ENCODE data around the gene MGRN1. TPM values are rescaled to one million over a fixed set of nuclear protein-coding genes. Genes with fewer than 3 reads are reported as not detected.

MGRN1 gene
- total RNA-seq, 1 donor from 2014 or later: 14.2 TPM

DNA sequence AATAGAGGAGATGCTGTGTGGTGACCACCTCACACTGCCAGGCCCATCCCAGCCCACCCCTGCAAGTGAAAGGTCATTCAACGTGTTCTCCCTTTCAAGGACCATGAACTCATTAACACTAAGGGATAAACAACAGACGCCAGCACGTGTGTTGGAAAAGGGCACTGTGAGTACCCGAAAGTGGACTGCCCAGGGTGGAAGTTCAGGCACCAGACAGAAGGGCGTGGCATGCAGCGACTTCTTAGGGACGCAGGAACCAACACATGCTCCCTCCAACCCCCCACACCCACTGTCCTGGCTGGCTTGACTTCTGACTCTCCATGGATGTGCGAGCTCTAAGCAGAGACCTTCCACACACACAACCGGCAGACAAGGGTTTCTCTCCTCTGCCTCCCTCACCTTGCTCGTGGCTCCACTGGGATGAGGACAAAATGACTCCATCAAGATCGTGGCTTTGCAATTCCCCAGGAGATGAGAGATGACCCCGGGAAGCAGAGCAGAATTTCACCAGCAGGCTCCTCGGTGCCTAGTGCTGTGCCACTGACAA is 20.9 kb upstream of the MGRN1 start:
- DNase-seq (ENCODE audit: low read depth in 2 of 2): no peak

DNA sequence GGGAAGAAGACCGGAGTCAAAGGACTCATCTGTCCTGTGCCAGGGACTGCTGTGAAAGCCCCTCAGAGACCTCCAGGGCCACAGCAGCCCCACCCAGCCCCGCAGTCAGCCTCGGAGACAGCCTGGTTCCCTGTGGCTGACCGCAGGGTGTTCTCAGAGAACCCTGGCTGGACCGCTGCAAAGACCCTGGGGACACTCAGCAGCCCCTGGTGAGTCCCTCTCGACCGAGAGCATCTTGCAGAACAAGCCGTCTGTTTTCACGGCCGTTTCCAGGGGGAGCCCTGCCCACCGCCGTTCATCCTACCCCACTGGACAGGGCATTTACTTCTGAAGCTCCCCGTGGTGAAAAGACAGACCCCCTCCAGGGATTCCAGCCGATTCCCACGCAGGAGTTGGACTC is 20.2 kb upstream of the MGRN1 start:
- DNase-seq (ENCODE audit: low read depth in 2 of 2): no peak

DNA sequence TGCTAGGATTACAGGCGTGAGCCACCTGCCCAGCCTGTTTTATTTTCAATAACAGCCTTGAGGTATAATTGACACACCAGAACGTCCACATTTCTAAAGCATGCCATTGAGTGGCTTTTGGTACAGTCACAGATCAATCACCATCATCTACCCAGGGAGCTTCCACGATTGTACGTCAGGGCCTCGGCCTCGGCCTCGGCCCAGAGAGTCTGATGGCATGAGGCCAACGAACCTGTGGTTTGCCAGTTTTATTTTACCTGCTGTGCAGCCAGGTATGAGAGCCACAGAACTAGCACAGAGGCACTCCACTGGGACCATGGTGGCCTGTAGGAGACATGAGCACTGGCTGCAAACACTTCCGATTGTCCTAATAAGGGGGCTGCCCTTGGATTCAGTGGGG is 18.3 kb upstream of the MGRN1 start:
- DNase-seq (ENCODE audit: low read depth in 2 of 2): no peak

DNA sequence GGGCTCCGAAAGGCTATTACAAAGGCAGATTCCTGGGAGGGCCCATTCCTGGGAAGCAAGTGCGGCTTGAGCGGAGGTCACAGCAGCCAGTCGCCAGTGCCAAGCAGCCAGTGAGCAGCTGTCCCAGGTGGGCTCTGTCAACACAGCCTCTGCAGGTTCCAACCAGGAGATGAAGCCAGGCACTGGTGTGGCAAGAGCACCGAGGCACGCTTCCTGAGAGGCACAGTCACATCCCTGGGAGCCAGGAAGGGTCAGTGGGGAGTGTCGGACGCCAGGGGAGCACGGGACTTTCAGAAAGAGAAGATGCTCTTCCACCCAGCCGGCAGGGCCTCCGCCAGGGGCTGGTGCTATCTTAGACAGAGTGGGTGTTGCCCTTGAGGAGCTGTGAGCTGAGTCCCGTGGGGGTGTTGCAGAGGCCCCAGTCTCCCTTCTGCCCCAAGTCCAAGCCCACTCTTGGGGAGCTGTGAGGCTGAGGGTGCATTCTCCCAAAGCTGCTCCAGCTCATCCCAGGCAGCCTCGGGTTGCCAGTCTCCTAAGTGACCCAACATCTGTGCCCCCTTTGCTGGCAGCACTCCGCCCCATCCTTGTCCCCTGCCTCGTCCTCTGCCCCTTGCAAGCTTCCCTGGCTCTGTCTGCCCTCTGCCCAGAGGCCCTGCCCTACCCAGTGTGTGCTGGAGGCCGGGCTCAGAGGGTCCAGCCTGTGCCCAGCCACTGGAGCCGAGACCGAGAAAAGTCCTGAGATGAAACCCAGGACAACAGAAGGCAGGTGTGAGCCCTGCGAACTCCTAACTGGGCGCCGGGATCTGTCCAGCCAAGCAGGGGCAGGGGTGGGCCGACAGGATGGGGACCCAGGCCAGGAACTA is 16.6 kb upstream of the MGRN1 start:
- DNase-seq (ENCODE audit: low read depth in 2 of 2): no peak

DNA sequence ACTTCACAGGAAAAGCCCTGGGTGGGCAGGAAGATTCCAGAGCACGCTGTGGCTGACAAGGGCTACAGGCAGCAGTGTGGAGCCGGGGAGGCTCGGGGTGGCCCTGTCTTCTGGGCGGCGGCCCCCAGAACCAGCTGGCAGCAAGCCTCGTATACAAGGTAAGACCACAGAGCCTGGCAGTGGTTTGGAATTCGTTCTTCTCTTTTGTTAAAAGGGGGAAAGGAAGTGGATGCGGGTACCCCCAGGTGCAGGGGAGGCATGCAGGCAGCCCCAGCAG is 16.0 kb upstream of the MGRN1 start:
- DNase-seq (ENCODE audit: low read depth in 2 of 2): no peak

DNA sequence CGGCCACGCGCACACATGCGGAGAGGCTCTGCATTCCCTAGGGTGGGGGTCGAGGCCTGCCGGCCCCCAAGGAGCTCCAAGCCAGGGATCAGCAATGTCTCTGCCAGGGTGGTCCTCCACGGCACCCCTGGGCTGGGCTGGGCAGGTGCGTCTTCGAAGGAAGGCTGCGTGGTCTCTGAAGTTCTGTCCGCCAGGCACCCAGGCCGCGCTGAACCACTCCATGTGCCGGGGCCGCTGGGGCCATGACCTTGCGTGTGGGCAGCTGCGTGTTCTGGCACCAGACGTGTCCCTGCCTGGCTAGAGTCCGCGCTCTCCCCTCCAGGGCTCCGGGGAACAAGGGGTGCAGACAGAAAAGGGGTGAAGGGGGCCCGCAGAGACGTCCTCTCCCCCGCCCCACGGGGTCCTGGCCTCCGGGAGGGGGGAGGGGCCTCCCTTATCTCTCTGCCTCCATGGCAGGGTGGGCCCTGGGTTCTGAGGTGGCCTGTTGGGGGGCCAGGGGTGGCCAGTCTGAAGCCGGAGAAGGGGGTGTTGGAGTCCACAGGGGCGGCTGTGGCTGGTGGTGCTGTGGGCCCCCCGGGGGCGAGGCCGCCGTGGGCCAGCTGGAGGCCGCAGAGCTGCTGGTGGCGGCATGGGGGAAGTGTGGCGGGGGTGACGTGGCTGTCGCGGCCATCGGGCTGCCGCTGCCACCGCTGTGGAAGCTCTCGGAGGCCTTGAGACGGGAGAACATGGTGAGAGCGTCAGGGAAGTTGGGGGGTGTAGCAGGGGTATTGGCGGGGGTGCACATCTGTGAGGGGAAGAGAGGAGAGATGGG is 15.2 kb upstream of the MGRN1 start:
- no peak for DNase-seq (ENCODE audit: low read depth in 2 of 2)

DNA sequence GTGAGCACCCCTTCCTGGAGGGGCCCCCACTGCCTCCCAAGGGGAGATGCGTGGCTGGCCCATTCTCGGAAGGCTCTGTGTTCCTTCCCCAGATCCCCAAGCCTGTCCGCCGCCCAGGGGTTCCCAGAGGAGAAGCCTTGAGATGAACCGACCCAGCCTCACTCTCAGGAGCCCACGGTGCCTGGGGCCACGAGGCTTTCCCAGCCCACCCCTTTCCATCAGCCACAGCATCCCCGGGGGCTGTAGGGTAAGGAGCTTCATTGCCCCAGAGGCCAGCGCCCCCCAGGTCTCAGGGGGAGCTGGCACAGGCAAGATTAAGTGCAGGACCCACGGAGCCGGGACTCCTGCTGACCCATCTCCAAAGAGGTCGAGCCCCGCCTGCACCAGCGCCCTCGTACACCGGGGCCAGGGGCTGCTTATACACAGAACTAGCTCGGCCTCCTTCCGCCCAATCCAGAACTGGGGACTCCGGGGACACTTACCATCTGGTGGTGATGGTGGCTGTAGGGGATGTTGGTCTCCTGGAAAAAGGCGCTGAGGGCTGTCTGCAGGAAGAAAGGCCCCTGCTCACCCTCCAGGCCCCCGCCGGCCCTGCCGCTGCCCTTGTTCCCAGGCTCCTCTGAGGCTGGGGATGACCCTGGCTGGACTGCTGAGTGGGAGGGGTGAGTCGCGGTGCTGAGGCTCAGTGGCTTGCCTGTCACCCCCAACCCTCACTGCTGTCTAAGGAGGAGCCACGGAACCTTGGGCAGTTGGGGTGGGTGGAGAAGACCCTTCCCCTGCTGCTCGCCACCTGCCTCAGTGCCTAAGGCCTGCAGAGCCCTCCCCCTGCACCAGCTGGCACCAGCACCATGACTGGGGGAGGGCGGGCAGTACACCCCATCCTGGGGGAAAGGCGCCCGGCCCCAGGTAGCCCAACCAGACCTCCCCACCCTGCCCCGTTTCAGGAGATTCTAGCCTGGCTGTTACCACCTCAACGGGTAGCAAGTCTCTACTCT is 14.3 kb upstream of the MGRN1 start:
- DNase-seq (ENCODE audit: low read depth in 2 of 2): no peak

DNA sequence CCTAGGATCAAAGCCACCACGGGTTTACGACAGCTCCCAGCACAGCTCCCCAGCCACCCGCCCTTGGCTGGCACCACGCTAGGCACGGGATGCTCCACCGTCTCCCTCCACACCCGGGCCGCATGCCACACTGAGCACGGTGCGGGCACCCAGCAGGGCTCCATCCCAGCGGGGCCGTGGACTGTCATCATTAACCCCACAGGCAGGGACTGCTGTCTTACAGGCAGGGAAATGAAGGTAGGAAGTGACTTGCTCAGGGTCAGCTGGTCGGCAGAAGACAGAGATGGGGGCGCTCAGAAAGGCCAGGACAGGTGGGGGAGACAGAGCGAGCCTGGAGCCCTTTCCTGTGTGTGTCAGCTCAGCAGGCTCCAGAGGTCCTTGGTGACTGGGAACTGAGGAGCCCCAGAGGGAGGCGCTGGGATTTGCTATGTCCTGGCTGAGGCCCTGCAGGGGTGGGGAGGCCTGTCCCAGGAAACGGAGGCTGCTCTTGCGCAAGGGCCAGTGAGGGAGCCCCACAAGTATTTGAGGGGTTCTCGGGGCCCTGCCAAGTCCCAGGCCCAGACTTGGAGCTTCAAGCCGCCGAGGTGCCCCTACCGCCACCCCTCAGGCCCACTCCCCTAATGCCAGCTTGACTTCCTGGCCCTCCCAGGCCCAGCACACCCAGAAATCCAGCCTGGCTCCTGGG is 13.1 kb upstream of the MGRN1 start:
- no peak for DNase-seq (ENCODE audit: low read depth in 2 of 2)

DNA sequence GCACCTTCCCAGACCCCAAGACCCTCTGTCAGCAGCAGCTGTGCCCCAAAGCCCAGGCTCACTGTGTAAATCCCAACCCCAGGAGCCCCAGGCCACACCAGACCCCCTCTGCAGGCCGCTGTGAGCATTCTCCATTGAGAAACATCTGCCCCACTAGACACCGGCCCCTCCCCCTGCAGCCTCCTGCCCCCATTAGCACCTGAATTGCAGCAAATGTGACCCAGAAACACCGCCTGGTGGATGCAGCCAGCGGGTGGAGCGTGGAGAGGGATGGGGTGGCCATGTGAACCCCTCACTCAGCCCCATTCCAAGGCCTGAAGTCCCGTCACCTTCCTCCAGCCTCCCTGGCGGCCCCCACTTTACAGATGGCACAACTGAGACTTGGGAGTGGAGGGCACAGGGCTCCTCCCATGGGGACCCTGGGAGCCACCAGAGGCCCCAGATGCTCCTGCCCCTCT is 12.1 kb upstream of the MGRN1 start:
- no peak for DNase-seq (ENCODE audit: low read depth in 2 of 2)

DNA sequence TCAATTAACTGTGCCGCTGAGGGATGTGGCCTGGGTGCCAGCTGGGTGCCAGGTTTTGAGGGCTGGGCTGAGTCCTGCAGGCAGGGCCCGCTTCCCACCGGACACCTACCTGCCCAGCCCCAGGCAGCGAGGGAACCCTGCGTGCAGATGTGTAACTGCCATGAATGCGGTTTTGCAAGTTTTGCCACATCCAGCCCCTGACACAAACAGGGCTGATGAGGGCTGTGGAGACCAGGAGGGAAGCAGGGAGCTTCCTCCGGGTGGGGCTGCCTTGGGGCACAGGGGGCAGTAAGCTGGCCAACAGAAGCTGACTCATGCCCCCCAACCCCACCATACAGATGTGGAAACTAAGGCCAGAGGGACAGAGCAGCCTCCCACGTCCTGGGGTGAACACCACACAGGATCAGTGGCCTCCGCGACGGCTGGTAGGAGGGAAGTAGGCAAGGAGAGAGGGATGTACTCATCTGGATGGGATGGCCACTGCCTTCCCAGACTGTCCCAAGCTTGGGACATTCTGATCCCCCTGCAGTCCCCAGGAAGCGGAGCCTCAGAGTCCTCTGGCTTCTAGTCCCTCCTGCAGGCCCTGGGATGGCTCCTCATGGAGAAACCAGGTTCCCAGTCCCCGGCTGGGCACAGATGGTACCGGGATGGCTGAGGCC is 11.5 kb upstream of the MGRN1 start:
- DNase-seq (ENCODE audit: low read depth in 2 of 2): no peak

DNA sequence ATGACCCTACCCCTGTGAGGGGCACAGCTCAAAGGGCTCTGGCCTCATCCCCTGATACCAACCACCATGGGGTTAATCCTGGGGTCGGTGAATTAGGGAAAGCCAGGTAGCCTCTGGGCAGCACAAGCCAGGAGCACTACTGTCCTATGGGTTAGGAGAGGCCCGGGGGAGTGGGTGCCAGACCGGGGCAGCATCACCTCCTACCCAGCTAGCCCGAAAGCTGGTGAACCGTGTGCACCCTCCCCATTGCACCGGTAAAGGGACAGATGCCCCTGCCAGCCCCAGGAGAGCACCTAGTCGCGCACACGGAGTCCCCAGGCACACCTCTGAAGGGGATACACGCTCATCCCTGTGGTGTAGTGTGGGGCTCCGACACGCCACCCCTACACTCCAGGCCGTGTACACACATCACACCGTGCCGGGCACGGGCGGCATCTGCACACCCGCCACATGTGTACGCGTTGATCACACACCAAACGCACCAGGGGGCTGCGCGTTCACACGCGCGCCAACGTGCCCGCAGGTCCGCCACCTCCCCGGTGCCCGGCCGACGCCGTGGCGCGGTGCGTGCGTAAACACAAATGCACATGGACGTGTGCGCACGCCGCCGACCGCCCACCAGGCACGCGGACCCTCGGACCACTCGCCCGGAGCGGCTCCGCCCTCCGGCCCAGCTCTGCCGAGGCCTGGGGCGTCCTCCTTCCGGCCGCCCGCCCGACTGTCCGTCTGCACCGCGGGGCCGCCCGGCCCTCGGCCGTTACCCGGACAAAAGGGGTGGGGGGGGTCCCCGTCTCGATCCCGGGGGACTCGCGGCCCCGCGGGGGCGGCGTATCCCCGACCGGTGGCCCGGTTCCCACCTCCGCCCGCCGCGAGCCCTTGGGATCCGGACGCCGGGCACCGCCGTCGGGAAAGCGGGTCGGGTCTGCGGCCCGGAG is 10.7 kb upstream of the MGRN1 start:
- peak; percentile 16 to 67 for DNase-seq (ENCODE audit: low read depth in 2 of 2)

DNA sequence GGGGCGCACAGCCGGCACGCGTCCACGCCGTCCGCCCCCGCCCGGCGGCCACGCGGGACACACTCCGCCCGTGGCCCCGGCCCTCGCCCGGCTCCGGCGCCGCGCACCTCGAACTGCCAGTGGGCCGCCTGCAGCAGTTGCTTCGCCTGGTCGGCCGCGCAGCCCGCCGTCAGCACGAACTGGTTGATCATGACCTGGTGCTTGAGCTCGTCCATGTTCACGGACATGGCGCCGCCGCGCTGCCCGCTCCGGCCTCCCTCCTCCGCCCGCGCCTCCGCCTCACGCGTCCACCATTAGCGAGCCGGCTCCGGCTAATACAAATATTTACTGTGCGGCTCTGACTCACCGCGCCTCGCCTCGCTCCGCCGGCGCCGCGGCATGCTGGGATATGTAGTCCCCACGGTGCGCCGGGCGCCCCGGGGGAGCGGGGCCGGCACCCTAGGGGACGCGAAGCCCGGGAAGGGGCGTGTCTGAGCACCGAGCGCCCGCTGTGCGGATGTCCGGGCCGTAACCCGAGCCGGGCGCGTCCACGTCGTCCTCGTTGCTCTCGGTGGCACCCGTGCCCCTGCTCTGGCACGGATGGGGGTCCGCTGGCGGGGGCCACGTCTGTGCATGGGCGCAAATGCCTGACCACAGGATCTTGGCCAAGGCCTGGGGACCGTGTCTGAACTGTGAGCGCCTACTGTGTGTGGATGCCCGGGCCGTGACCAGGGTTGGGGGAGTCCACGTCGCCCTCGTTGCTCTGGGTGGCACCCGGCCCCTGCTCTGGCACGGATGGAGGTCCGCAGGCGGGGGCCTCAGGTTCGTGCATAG is 9.8 kb upstream of the MGRN1 start, which contains the start of gene UBALD1:
Gene UBALD1 (minus strand): TSS at position 318 of the 813 bp plus-strand sequence. CDS start 91 bp downstream, at position 227.
- peak; percentile 60 to 89 for DNase-seq (ENCODE audit: low read depth in 2 of 2)

DNA sequence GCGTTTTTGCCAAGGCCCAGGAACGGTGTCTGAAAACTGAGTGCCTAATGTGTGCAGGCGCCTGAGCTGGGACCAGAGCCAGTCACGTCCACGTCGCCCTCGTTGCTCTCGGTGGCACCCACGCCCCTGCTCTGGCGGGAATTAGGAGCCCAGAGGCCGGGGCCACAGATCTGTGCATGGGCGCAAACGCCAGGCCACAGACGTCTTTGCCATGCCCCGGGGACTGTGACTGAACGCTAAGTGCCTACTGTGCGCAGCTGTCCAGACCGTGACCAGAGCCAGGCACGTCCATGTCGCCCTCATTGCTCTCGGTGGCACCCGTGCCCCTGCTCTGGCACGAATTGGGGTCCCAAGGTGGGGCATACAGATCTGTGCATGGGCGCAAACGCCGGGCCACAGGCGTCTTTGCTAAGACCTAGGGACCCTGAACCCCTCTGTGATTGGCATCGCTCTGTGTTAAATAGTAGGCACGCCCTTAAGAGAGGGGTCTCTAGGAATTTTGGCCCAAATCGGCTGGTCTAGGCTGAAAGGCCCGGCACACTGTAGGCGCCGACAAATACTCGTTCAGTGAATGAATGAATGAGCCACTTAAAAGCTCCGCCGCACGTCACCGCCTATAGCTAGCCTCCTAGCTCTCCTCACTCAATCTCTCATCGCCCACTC is 9.1 kb upstream of the MGRN1 start:
- no peak for DNase-seq (ENCODE audit: low read depth in 2 of 2)

DNA sequence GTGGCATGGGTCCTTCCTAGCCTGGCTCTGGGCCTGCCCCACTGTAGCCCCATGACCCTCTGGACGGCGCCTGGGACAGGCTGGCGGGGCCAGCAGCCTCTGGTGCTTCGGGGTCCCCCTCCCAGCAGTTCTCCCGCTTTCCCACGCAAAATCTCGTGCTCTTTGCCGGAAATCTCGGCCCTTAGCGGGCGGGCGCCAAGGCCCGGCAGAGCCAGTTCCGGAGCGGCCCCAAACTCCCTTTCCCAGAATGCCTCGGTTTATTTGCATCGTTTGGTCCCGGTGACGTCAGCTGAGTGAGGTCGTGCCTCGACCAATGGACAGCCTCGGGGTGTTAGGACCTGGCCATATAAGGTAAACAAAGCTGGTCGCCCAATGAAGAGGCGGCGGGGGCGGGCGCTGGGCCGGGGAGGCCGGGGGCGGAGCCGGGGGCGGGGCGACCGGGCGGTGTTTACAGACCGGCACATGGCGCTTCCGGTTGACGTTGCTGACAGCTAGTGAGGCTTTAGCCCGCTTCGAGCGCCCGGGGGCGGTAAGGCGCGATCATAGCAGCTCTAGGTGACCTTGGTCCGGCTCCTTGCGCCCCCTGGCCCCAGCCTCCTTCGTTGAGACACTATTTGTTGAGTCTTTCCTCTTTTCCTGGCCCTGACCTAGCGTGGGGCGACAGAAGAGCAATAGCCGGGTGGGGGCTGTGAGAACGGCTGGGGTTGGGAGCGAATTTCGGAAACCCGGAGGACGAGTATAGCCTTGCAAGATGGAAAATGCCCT is 8.4 kb upstream of the MGRN1 start:
- DNase-seq (ENCODE audit: low read depth in 2 of 2): peak; percentile 100

DNA sequence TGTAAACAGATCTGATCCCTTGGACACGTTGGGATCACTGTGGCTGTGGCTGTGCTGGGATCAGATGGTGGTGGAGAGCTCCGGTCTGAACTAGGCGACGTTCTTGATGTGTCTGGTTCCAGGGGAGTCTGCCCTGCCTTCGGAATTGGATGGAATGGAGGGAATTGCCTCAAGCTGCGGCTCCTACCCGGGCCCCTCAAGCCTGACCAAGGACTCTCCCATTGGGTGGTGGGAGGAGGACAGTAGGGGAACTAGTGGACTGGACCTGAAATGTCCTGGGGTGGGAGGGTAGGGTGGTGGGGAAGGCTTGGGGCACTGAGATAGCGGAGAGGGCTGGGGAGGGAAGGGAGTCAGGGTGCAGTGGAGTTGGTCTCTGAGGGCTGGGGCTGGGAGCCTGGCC is 6.7 kb upstream of the MGRN1 start:
- no peak for DNase-seq (ENCODE audit: low read depth in 2 of 2)

DNA sequence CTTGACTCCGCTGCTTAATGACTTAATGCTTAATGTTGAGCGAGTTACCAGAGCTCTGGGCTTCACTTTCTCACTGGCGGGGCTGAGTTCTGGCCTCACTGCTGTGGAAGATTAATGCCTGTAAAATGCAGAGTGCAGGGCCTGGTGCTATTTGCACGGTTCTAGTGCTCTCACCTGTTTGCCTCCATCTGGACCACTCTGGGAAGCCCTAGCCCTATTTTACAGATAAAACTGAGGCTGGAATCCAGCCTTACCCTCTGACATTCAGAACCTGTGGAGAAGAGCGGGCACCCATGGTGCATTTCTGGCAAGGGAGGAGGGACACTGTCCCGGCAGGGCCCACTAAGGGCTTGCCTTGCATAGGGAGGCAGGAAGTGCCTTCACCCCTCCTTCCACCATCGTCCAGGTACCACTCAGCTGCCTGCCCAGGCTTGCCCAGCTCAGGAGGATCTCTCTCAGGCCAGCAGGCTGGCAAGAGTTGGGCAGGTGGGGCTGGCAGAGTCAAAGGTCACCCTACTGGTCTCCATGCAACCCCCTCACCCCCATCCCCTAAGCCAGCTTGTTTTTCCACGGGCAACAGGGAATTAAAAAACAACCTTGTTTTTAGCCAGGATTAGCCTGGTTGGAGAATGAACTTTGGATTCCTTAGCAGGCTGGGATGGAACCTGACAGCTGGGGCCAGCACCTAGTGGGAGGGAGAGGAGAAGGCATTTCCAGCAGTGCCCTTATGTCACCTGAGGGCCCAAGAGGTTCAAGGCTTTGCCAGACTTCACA is 5.8 kb upstream of the MGRN1 start:
- no peak for DNase-seq (ENCODE audit: low read depth in 2 of 2)
